ENCODE measurements around the gene PTGR3.

PTGR3 gene

DNA sequence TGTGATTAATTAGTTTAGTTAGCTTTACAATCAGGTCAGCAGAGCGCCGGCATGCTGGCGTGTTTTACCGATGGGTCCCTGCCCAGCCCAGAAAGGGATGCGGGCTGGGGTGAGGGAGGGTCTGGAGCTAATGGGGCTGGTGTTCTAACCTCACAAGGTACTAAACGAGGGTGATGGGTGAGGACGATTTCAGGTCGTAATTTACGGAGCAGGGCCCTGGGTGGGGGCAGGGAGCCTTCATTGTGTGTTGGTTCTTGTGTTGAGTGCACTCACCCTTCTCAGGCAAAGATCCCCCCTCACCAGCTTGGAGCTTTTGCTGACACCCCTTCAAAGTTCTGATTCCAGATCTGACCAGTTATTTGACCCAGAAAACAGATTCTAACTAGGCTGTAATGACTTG is 39.5 kb downstream of the PTGR3 start:
- no peak for DNase-seq (ENCODE audit: low read depth in 2 of 2)

DNA sequence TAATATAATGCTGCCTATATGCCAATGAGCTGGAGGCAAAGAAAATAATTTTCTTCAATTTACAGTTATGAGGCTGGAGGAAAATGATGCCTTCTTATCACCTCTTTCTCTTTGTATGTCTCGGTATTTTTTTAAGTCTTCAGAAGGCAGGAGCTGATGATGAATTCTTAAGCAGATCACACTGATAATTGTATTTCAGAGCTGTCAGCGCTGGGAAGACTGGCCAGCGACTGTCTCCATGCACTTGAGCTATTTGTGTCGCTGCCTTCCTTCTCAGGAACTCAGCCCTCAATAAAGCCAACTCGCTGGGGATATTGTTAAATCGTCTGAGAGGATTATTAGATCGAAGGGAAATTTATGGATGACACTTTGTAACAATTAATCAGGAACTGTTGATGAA is 40.3 kb downstream of the PTGR3 start:
- no peak for DNase-seq (ENCODE audit: low read depth in 2 of 2)

DNA sequence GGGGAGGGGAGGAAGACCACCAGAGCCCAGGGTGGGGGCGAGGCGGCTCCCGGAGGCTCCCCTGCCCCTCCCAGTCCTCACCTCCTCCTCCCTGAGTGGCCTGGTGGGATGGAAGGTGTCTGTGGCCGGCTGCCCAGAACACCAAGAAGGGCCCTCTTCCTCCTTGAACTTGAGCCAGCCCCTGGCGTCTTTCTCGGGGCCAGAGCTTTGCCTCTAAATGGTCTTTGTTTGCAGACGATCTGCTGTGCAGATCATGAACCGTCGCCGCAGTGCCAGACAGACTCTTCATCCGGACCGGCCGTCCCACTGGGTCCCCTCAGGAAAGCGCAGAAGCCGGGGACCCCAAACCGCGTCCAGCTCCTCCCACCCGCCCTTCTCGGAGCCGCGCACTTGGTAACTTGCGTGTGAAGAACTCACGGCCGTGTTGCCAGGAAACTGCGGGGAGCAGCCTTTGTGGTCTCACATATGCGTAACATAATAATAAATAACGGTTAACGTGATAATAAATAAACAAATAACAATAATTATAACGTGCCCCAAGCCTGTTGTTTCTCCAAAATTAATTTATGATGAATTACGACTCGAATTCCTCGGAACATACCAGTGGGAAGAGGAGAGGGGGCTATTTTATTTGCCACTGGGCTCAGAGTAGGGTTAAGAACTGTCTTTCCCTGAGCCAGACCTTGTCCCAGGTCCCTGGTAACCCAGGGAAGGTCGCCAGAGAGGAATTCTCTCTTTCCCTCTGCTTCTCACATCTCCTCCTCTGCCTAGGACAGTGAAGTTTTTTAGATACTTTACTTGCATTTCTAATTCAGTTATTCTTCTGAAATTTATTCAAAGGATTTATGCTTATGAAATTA is 41.0 kb downstream of the PTGR3 start:
- no peak for DNase-seq (ENCODE audit: low read depth in 2 of 2)

DNA sequence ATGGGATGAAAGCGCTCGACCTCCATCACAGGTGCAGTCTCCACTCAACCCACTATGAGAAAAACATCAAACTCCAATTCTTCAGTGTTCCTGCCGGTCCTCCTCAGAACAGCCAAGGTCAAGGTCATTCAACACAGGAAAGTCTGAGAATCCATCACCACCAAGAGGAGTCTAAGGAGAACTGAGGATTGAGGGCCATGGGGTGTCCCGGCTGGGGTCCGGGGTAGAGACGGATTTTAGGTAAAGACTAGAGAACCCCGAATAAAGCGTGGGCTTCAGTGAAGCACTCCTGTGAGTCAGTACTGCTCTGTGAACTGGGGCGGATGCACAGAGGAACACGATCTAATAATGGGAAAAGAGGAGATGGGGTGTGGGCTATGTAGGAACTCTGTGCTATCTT is 41.8 kb downstream of the PTGR3 start:
- DNase-seq (ENCODE audit: low read depth in 2 of 2), result no peak

DNA sequence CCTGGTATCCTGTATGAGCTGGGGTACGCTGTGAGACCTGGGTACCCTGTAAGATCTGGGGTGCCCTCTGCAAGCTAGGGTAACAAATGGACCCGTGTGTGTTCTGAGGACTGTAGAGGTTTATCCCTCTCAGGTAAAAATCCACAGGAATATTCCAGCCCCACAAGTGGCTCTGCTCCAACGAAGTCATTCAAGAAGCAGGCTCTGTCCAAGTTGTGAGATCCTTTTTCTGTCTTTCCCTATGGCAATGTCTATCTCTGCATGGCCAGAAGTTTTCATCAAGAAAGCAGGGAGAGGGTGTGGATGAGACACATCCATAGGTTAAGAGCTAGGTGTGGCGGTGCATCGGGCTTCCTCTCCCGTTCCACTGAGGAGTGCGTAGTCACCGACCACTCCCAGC is 43.0 kb downstream of the PTGR3 start:
- no peak for DNase-seq (ENCODE audit: low read depth in 2 of 2)

DNA sequence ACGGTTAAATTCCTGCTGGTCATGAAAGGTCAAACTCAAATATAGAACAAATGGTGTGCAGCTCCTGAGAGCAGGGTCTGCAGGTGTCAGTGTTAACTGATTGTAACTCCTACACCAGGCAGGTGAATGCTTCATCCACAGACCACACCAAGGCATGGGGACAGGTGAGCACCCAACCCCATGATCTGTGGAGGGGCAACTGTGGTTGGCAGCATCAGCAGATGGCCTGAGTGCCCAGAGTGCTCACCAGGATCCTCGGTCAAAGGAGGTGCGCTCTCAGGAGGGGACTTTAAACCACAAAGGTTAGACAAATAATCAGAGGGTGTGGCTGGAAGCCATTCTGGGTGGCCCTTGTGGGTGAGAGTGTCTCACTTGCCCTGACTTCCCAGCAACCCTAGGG is 44.5 kb downstream of the PTGR3 start:
- no peak for DNase-seq (ENCODE audit: low read depth in 2 of 2)

DNA sequence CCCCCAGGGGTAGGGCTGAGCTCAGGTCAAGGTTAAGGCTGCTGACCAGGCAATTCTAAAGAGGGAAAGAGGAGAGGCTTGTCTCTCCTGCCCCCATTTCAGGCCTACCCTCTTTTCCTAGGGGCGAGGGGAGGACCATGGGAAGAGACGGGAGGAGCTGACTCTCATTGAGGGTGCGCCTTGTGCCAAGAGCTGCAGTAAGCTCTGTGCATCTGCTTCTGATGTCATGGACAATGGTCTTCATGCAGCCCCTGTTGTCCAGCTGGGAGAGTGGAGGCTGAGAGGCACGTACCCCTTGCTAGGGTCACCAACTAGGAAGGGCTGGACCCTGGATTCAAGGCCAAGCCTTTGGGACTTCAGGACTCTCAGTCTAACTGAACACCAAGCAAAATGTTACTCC is 45.2 kb downstream of the PTGR3 start:
- DNase-seq (ENCODE audit: low read depth in 2 of 2), result no peak

DNA sequence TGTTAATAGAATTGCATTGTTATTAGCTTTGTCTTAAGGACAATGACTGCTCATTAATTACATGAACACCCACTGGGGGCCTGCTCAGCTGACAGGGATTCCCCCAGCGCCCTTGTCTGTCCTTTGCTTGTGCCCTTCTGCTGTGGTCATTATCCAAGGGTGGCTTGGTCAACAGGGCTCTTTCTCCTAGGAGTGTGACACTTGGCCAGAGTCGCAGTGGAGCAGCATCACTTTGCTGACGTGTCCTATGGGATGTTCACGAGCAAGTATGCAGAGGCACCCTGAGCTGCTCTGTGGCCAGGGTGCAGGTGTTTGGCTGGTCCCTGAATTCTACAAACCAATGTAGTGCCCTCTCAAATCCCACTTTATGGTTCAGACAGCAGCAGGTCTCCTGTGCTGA is 46.0 kb downstream of the PTGR3 start:
- no peak for DNase-seq (ENCODE audit: low read depth in 2 of 2)

DNA sequence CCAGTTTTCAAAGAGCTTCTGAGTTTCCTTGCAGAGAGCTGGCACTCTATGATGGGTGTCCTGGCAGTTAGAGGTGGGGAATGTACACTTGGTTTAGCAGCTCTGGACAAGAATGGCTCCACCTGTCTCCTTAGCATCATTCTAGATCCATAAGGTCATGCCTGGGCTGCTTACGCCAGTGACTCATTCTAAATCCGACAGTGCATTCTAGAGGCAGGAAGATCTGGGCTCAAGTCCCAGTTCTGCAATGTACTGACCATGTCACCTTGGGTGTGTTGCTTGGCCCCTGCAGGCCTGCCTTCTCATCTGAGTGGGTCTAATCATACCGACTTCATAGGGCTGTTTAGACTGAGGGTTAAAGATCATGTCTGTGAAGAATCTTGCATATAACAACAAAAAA is 46.5 kb downstream of the PTGR3 start:
- DNase-seq (ENCODE audit: low read depth in 2 of 2), result no peak

DNA sequence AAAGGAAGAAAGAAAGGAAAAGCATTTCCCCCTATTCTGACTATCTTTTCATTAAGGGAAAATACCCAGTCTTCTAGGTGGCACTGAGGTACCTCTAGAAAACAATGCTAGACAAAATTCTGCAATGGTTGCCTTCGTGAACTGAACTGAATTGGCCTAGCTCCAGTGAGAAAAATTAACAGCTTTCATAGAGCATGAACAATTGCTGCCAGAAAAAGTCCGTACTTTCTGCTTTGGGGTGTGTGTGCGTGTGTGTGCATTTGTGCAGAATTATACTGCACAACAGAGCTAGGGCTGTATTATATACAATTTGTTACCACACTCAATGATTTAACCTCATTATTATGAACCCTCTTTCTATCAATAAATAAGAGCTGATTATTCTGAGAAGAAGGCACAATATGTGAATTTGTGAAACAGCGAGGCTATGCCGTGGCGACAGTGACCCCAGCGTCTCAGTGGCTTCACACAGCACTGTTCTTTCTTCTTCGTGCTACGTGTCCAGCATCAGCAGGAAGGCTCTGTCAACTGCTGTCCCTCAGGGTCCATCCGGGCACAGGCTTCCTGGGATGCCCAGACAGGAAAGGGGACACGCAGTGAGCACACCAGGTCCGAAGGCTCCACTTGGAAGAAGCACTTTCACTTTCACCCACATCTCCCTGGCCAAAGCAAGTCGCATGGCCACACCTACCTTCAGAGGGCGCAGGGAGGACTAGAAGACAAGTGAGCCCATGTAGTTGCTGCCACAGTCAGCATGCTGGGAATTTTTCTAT is 47.5 kb downstream of the PTGR3 start:
- no peak for DNase-seq (ENCODE audit: low read depth in 2 of 2)

DNA sequence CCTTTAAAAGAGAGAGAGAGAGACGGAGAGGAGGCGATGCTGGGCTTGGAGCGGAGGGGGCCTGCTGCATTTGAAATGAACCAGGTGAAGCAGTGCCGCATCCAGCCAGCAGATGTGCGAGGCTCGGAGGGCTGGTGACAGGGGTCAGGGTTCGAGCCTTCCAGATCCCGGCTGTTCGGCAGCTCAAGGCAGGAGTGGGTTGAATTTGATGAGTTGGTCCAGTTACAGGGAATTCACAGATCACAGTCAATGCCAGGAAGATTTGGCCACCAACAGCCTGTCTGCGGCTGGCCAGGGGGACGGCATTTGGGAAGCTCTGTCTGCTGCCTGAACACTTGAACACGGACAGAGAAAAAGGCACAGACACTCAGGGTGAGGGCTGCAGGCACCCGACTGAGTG is 48.6 kb downstream of the PTGR3 start:
- DNase-seq (ENCODE audit: low read depth in 2 of 2), result no peak

DNA sequence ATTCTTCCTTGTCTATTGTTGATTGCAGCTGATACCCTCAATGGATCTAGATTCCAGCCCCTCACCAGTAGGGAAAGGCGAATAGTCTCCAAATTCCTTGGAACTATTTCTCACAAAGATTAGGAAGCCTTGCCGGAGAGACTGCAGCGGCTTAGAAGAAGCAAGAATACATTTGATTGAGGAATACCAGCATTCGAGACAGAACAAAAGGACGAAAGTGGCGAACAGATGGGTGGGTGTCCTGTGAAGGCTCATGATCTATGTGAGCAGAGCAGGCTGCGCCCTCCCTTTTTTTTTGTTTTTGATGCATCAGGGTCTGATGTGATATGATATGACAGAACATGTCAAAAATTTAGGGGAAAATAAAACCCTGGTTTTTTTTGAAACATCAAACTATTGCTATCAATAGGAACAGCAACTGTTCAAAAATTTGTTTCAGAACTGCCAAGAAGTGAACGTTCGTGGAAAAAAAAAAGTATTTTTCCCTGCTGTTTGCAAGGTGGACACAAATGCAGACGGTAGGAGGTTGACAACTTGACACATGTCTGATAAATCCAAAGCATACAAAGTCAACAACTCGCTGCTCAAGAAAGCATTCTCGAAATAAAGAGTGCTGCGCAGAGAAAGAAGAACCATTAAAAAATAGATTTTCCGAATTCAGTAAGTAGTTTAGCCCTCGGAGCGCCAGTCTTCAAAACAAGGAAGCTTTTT is 49.1 kb downstream of the PTGR3 start:
- DNase-seq (ENCODE audit: low read depth in 2 of 2), result no peak

DNA sequence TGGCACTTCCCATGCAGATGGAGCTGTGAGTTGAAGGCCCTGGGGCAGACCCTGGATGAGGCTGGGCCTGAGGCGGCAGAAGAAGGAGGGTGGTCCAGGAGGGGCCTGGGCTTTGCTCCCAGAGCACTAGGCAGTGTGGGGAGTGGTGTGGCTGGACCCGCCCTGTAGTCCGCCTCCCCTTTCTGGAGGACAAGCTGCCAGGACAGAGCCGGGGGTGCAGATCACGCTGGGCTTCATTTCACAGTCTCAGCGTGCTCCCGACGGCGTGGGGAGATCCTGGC is 49.8 kb downstream of the PTGR3 start:
- no peak for DNase-seq (ENCODE audit: low read depth in 2 of 2)
